Measurements from ENCODE around the gene MARK2. TPM values are rescaled to one million over a fixed set of nuclear protein-coding genes. Genes with fewer than 3 reads are reported as not detected.

The MARK2 gene
- total RNA-seq, 2 donors from 2014 or later, result 29.0 to 30.0 TPM

GRCh38 chr11:63912678-63913077, 73.8 kb downstream of the MARK2 start:
- no peak overlapping the region for H3K27ac Mint-ChIP-seq
- H3K4me3 Mint-ChIP-seq, result no peak overlapping the region
- DNase-seq (no peak), ATAC-seq (replicated peaks in 1 of 2) (no peak)
- no peaks in the 10 kb centered on the region for H3K36me3 Mint-ChIP-seq (ENCODE audit: insufficient read depth in 2 of 2)
- H3K9me3 Mint-ChIP-seq, result no peaks in the 10 kb centered on the region
- no peaks in the 10 kb centered on the region for H3K27me3 Mint-ChIP-seq (ENCODE audit: low read depth)
- peaks cover 3% of the 10 kb centered on the region for H3K4me1 Mint-ChIP-seq (ENCODE audit: low read depth)

DNA sequence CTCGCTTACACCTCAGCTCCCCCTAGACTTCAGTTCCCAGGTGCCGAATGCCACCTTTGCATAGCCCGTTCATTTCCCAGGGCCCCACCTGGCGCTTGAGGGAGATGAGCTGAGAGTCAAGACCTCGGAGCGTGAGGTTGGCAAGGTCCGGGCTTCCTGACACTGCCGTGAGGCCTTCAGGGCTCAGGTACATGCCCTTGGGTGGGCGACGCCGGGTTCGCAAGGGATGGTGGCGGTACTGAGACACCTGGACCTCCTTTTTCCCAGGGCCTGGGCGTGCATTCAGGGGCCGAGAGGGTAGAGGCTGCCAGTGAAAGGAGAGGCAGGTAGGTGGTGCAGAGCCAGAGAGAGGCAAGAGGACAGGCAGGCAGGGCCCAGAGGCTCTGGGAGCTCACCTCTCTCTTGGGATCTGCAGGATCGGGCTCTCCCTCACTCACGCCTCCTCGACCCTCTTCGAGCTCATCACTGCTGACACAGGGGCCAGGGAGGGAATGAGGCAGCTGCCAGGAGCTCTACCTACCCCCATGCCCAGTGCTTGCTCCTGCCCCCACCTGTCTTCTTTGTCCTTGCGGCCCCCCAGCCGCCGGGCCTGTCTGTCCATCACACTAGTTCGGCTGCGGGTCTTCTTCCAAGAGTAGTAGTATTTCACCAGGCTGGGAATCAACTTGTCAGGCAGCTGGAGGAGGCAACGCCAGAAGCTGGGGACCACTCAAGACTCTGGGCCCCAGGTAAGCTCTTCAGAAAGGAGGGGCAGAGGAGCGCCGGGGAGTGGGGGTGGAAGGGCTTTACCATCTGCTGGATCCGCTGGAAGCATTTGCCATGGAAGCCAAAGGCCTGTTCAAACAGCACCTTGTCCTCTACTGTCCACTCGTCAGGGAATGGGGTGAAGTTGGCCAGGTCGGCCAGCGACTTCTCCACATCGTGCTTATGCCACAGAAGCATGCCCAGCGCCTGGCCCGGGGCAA, 75.2 kb downstream of the MARK2 start:
- no peaks in the 10 kb centered on the region for H3K27me3 Mint-ChIP-seq (ENCODE audit: low read depth)
- H3K36me3 Mint-ChIP-seq (ENCODE audit: insufficient read depth in 2 of 2), result no peaks in the 10 kb centered on the region
- DNase-seq (no peak), ATAC-seq (replicated peaks in 1 of 2) (no peak)
- H3K4me3 Mint-ChIP-seq, result no peak overlapping the region
- H3K9me3 Mint-ChIP-seq, result no peaks in the 10 kb centered on the region
- H3K4me1 Mint-ChIP-seq (ENCODE audit: low read depth), result peaks cover 11% of the 10 kb centered on the region
- H3K27ac Mint-ChIP-seq, result no peak overlapping the region

DNA sequence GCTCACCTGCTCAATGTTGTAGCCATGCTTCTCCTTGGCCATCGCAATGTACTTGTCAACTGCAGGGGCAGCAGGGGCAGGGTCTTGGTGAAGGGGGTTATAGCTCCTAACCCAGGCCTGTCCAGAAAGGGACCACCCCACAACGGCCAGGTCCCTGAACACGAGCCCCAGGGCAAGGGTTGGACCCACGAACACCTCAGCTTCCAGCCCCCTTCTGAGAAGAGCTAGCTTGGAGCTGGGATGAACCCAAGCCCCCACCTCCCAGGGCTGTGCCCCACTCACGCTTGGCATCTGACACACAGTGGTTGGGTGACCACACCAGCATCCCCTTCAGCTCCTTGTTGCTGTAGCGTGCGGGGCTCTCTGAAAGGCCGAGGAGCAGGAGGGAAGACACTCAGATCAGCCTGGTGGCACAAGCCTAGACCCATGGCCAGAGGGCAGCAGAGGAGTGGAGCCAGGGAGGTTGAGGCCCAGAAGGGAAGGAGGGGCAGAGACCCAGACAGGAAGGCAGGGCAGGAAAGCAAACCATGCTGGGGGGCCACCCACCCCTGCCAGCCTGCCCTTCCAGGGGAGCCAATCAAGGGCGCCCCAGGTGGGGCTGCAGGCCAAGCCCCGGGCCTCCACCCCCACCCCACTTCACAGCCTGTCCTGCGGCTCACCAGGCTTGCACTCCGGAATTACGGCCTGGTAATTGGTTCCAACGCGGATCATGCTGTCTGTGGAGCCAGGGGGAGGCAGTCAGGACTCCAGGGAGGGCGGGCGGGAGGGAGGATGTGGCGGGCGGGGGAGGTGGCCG, 76.2 kb downstream of the MARK2 start:
- H3K4me3 Mint-ChIP-seq, result peak overlapping the region in 1 of 2 donors; percentile 17
- no peak for ATAC-seq (replicated peaks in 1 of 2)
- H3K27me3 Mint-ChIP-seq (ENCODE audit: low read depth), result no peaks in the 10 kb centered on the region
- no peaks in the 10 kb centered on the region for H3K36me3 Mint-ChIP-seq (ENCODE audit: insufficient read depth in 2 of 2)
- peaks cover 11% of the 10 kb centered on the region for H3K4me1 Mint-ChIP-seq (ENCODE audit: low read depth)
- no peak for DNase-seq
- no peaks in the 10 kb centered on the region for H3K9me3 Mint-ChIP-seq
- H3K27ac Mint-ChIP-seq, result no peak overlapping the region

DNA sequence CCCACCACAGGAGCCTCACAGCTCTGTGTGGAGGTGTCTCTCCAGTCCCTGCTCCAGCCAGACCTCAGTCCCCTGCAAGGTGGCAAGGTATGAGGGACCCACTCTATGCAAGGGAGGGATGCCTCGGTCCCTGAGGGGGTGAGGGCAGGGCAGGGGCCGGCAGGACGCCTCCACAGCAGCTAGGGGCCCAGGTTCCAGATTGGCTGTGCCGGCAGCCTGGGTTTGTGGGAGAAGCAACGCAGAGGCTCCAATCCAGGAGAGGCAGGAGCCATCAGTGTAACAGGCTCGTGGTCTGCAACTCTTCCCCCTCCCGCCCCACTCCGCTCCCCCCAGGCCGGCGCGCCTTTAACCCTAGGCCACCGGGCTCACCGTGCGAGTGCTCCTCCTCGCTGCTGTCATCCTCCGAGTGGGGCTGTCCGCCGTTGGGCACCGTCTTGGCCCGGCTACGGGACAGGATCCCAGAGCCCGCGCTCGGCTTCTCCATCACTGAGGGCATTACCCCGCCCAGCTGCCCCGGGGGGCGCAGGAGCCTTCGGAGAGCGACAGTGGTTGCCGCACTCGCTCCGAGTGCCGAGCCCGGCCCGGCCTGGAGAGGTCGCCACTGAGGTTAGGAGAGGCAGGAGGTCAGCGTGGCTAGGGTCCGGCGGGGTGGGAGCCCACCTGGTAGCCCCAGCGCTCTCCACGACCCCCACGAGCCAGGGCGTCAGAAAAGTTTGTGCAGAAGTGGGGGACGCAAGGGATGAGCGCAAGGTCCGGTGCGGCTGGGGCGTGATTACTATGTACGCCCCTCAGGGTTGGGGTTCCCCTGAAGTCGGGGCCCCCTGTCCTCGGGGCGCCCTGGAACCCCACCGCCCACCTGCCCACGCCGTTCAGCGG, 77.3 kb downstream of the MARK2 start:
- no peaks in the 10 kb centered on the region for H3K27me3 Mint-ChIP-seq (ENCODE audit: low read depth)
- peak; percentile 30 to 39 for ATAC-seq (replicated peaks in 1 of 2)
- H3K9me3 Mint-ChIP-seq, result no peaks in the 10 kb centered on the region
- no peak overlapping the region for H3K27ac Mint-ChIP-seq
- peak overlapping the region; percentile 87 to 91 for H3K4me3 Mint-ChIP-seq
- no peaks in the 10 kb centered on the region for H3K36me3 Mint-ChIP-seq (ENCODE audit: insufficient read depth in 2 of 2)
- peak; percentile 53 to 60 for DNase-seq
- H3K4me1 Mint-ChIP-seq (ENCODE audit: low read depth), result peaks cover 11% of the 10 kb centered on the region

GRCh38 chr11:63916837-63917691, 78.2 kb downstream of the MARK2 start, which contains the start of gene RCOR2:
RCOR2 (minus strand) TSS chr11:63917164; CDS start chr11:63916456, 708 bp downstream.
- Mint-ChIP-seq H3K9me3 (no peaks in the 10 kb centered on the region), H3K27ac (no peak within 1 kb of the TSS), H3K36me3 (ENCODE audit: insufficient read depth in 2 of 2) (no peaks in the 10 kb centered on the region), H3K4me3 (peak within 1 kb of the TSS; percentile 87 to 91), H3K27me3 (ENCODE audit: low read depth) (no peaks in the 10 kb centered on the region), H3K4me1 (ENCODE audit: low read depth) (peaks cover 11% of the 10 kb centered on the region)
- DNase-seq (peak; percentile 69 to 73), ATAC-seq (replicated peaks in 1 of 2) (peak; percentile 68 to 70)

GRCh38 chr11:63917692-63918506, 79.0 kb downstream of the MARK2 start:
- H3K36me3 Mint-ChIP-seq (ENCODE audit: insufficient read depth in 2 of 2), result no peaks in the 10 kb centered on the region
- H3K4me3 Mint-ChIP-seq, result peak overlapping the region; percentile 59 to 80
- H3K9me3 Mint-ChIP-seq, result no peaks in the 10 kb centered on the region
- H3K27ac Mint-ChIP-seq, result no peak overlapping the region
- H3K4me1 Mint-ChIP-seq (ENCODE audit: low read depth), result peaks cover 11% of the 10 kb centered on the region
- ATAC-seq (replicated peaks in 1 of 2), result peak; percentile 10 to 21
- peaks cover 7% of the 10 kb centered on the region for H3K27me3 Mint-ChIP-seq (ENCODE audit: low read depth)
- DNase-seq, result peak in 1 of 2 donors; percentile 17

GRCh38 chr11:63918507-63919191, 79.7 kb downstream of the MARK2 start:
- peaks cover 11% of the 10 kb centered on the region for H3K4me1 Mint-ChIP-seq (ENCODE audit: low read depth)
- peaks cover 13% of the 10 kb centered on the region for H3K27me3 Mint-ChIP-seq (ENCODE audit: low read depth)
- DNase-seq (no peak), ATAC-seq (replicated peaks in 1 of 2) (no peak)
- H3K36me3 Mint-ChIP-seq (ENCODE audit: insufficient read depth in 2 of 2), result no peaks in the 10 kb centered on the region
- no peak overlapping the region for H3K27ac Mint-ChIP-seq
- H3K4me3 Mint-ChIP-seq, result peak overlapping the region; percentile 36 to 66
- no peaks in the 10 kb centered on the region for H3K9me3 Mint-ChIP-seq

DNA sequence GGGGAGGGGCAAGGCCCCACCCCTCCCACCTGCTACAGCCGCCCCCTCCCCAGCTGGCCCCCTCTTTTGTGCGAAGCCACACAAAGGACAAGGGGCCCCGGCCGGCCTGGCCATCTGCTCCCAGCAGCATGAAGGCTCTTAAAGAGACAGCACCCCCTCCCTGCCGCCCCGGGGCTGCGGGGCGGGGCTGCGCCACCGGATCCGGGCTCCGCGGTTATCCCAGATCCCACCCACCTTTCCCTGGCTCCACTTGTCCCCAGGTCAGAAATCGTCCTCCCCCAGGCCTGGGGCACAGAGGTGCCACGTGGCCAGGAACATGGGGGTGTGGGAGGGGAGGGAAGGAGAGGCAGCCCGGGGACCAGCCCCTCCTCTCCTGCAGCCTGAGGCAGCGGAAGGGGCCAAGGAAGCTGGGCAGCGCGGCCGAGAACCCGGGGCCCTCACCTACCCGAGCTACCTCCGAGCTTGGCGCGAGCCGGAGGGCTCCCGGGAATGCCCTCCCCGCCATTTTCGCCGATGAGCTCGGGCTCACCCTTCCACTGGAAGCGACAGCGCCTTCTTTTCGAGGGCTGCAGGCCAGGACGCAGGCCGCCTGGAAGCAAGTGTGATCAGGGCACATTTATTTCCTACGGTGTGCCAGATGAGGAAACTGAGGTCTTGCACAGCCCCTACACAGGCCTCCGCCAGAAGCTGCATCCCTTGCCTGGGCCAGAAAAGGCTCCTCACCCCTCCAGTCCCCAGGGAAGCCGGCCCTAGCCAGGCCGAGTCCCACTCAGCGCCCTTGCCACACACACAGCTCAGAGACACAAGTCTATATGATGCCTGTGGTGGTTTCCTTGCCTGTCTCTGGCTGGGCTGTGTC, 80.6 kb downstream of the MARK2 start:
- DNase-seq (no peak), ATAC-seq (replicated peaks in 1 of 2) (no peak)
- Mint-ChIP-seq H3K4me1 (ENCODE audit: low read depth) (peaks cover 11% of the 10 kb centered on the region), H3K9me3 (no peaks in the 10 kb centered on the region), H3K27me3 (ENCODE audit: low read depth) (peaks cover 13% of the 10 kb centered on the region), H3K4me3 (peak overlapping the region in 1 of 2 donors; percentile 34), H3K27ac (no peak overlapping the region), H3K36me3 (ENCODE audit: insufficient read depth in 2 of 2) (no peaks in the 10 kb centered on the region)

- no peaks in the 10 kb centered on the region for H3K9me3 Mint-ChIP-seq
- peaks cover 13% of the 10 kb centered on the region for H3K27me3 Mint-ChIP-seq (ENCODE audit: low read depth)
- H3K27ac Mint-ChIP-seq, result no peak overlapping the region
- no peaks in the 10 kb centered on the region for H3K36me3 Mint-ChIP-seq (ENCODE audit: insufficient read depth in 2 of 2)
- ATAC-seq (replicated peaks in 1 of 2) (no peak), DNase-seq (no peak)
- H3K4me1 Mint-ChIP-seq (ENCODE audit: low read depth), result peaks cover 11% of the 10 kb centered on the region
- H3K4me3 Mint-ChIP-seq, result no peak overlapping the region
Observed at GRCh38 chr11:63920126-63920938, 81.4 kb downstream of the MARK2 start.

Measured in activated T-cell treated with anti-CD3 and anti-CD28 coated beads, Interleukin-2, amount 50 U/mL, for 72 hours (primary cell).